NCI-H446 treated with DMSO at 0.1 percent for 48 hours (cell line): ENCODE results near the gene GH2.
"Not testable (repeated sequence)": the region's sequence is repeated elsewhere in the genome, so short reads cannot be mapped to it uniquely, and the experiment has no call there.

Experiments used
- DNase-seq: peaks from one replicate; lab custom pipeline; 2025; lab: John Stamatoyannopoulos, UW

The GH2 gene

DNA sequence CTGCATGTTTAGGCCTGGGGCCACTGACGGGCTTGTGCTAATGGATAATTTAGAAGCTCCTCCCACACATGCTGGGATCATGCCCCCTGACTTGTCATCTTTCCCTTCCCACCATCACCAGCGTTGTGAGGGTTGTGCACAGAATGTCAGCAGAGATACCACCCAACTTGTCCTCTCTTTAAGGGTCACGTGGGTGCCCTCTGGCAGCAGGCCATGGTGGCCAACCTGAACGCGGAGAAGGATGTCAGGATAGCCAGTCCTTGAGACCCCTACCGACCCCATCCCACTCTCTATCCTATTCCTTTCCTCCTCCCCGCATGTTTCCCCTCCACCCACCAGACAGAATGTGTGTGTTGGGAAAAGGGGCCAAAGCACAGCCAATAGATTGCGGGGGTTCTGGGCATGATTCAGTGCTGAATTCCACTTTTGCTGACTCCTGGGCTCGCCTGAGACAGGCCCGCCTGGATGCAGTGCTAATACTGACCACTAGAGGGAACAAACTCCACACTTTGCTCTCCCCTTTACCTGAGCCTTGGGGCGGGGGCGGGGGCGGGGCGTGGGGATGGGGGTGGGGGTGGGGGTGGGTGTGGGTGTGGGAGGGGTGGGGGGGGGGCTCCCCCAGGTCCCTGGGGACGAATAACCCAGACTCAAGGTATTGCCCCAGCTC, at the start of gene GH2:
GH2 (minus strand) TSS at position 10 of the 667 bp plus-strand sequence. CDS start 143 bp downstream, outside the sequence.
- DNase-seq, result no peak

- DNase-seq, result no peak
Observed at GRCh38 chr17:63930951-63931575, 49.3 kb upstream of the GH2 start.

DNA sequence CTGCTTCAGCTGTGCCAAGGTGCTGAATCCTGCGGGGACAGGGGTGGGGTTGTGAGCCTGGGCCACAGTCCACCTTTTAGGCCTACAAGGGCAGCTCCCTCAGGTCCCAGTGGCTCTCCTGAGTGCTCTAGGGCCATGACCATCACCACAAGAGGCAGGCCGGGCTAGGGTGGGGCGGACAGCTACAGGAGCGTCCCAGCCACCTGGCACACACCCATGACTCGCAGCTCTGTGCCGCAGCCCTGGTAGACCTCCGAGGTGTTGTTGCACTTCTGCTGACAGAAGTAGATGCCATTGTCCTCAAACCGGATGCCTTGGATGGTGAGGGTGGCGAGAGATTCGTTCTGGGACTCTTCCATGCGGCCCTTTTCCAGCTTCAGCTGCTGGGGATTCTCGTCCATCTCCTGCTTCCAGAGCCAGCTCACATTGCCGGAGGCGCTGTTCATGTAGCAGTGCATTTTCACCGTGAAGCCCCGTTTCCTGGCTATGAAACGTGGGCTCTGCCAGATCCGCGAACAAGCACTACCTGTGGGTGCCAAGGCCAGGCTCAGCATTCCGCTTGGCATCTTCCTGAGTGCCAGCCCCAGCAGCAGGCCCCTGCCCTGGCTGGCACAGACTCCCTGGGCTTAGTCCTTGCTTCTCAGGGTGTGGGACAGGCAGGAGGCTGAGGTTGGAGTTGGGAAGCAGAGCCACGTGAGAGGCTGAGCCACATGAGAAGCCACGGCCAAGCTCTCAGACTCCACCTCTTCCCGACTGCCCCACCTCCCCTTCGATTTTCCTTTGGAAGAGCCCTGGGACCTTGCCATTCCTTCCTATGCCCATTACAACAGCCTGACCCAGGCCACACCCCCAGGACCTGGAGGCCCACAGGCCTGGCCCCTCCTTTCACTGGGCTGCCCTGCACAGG, 48.4 kb upstream of the GH2 start:
- no peak for DNase-seq

GRCh38 chr17:63928966-63929695, 47.4 kb upstream of the GH2 start:
- no peak for DNase-seq

DNA sequence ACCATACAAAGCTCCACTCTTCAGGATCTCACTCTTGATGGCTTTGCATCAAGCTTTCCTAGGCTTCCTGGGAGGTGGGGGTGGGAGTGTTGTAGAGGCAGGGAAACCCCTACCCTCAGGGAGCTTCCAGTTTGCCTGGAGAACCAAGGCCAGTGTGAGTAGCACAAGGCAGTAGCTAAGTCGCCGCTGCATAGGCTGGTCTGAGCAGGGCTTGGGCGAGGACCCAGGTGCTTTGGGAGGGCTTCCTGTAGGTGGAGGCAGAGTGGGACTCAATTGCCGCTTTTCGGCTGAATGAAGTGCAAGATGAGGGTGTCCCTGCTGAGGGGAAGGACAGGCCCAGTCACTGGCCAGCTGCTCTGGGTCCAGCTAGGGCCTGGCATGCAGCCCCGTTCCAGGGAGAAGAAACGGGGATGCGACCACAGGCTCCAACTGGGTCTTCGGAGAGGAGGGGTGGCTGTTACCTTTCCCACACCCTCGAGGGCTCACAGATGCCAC, 46.5 kb upstream of the GH2 start:
- DNase-seq, result no peak

DNA sequence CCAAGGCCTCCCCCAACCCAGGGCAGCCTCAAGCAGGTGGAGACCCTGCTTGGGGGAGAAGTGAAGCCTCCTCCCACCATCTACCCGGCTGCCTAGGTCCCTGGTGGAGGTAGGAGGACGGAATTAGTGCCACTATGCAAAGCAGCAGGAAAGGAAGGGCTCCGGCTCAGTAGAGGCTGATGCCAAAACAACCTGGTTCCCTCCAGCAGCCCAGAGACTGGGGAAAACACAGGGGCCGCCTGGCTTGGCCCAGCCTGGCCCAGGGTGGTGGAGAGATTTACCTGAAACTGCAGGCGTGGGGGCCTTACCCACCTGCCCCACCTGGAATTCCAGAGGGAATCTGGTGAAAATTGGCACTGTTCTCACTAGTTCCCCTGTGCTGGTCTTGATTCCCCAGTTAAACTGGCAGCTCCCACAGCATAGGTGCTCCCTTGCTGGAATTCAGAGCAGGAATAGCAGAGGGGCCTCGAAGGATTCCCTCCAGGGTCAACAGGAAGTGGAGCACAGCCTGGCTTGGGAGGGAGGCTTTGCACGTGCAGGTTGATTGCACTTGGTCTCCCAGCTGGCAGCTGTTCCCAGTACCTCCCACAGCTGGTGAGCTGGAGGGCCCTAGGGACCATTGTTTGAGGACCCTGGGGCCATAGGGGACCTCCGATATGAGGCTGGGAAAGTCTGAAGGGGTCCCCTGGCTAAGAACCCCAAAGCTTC, 45.9 kb upstream of the GH2 start:
- no peak for DNase-seq

GRCh38 chr17:63926164-63926563, 44.4 kb upstream of the GH2 start:
- no peak for DNase-seq

GRCh38 chr17:63925615-63926014, 43.9 kb upstream of the GH2 start:
- DNase-seq, result no peak

DNA sequence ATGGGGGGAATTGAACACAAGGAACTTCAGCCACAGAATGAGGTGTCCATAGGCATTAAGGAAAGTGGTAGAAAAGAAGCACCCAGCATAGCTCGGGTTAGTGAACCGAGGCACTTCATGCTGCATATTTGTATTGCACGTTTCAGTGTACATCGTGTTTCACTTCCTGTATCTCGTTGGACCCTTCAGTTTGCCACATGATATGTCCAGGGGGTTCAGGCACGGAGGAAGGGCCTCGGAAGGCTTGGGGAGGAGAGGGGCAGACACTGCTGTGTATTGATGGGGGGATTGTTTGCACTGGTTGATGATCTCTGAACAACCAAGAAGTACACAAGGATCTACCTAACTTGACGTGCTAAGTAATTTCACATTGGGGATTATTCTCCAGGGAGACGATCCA, 40.7 kb upstream of the GH2 start:
- not testable (repeated sequence) for DNase-seq

DNA sequence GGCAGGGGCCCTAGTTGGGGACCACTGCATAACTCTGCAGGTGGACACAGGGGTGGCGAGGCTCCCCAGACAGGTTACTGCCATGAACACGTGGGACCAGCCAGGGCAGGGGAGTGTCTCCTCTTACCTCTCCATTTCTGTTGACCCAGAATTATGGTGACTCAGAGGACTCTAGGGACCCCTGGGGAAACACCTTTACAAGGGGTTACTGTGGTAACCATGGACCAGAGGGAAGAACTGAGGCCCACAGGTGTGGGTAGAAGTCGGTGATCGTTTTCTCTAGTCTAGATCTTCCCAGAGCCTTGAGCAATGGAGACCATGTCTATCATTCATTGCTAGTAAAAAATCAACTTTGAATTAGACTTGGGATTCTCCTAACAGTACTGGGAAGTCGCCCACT, 39.0 kb upstream of the GH2 start:
- not testable (repeated sequence) for DNase-seq

GRCh38 chr17:63920050-63920449, 38.3 kb upstream of the GH2 start:
- DNase-seq, result not testable (repeated sequence)

- no peak for DNase-seq
Observed at GRCh38 chr17:63919311-63919723, 37.6 kb upstream of the GH2 start.

- not testable (repeated sequence) for DNase-seq
Observed at GRCh38 chr17:63918789-63919305, 37.1 kb upstream of the GH2 start, which contains the start of gene GH1. Gene GH1 (minus strand): TSS chr17:63918839. CDS start chr17:63918776, 63 bp downstream.

GRCh38 chr17:63918305-63918704, 36.6 kb upstream of the GH2 start:
- no peak for DNase-seq

DNA sequence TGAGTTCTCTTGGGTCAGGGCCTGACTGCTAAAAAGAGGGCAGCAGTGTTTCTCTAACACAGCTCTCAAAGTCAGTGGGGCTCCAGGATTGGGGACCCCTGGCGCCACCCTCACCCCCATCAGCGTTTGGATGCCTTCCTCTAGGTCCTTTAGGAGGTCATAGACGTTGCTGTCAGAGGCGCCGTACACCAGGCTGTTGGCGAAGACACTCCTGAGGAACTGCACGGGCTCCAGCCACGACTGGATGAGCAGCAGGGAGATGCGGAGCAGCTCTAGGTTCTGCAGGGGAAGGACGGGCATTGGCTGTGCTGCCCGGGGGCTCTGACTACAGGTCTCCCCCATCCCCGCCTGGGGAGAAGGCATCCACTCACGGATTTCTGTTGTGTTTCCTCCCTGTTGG, 35.9 kb upstream of the GH2 start:
- no peak for DNase-seq

GRCh38 chr17:63917206-63917605, 35.5 kb upstream of the GH2 start:
- not testable (repeated sequence) for DNase-seq

DNA sequence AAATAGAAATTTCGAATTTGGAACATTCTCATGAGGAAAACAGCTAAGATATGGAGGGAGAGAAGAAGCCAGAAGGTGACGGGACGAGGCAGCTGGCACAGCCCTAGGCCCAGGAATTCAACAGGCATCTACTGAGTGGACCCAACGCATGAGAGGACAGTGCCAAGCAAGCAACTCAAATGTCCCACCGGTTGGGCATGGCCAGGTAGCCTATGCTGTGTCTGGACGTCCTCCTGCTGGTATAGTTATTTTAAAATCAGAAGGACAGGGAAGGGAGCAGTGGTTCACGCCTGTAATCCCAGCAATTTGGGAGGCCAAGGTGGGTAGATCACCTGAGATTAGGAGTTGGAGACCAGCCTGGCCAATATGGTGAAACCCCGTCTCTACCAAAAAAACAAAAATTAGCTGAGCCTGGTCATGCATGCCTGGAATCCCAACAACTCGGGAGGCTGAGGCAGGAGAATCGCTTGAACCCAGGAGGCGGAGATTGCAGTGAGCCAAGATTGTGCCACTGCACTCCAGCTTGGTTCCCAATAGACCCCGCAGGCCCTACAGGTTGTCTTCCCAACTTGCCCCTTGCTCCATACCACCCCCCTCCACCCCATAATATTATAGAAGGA, 34.9 kb upstream of the GH2 start:
- DNase-seq, result no peak

- DNase-seq, result not testable (repeated sequence)
Observed at GRCh38 chr17:63915753-63916152, 34.0 kb upstream of the GH2 start.

- DNase-seq, result no peak
Observed at GRCh38 chr17:63914471-63914870, 32.7 kb upstream of the GH2 start.

DNA sequence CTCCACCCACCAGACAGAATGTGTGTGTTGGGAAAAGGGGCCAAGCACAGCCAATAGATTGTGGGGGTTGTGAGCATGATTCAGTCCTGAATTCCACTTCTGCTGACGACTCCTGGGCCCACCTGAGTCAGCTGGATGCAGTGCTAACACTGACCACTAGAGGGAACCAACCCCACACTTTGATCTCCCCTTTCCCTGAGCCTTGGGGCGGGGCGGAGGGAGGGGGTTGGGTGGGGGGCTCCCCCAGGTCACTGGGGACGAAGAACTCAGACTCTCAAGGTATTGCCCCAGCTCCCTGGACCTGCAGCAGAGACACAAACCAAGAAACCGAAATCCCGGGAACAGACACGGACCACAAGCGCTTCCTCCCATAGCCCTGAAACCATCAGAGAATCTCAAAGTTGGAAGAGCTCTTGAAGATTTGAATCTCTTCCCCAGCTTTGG, 29.9 kb upstream of the GH2 start:
- no peak for DNase-seq
